ENCODE measurements around the gene NTN5.

- TF ChIP-seq EZH2 (IDR thresholded peaks at IDR 0.05; ENCODE audit: borderline replicate concordance) (no peak), CTCF (IDR thresholded peaks at IDR 0.05; ENCODE audit: poor library complexity) (no peak), EZH2phosphoT487 (IDR thresholded peaks at IDR 0.05; ENCODE audit: low read depth, severe bottlenecking, unreplicated experiment) (no peak)
Measured at GRCh38 chr19:48698046-48698445, 25.2 kb upstream of the NTN5 start.
